Muscle layer of duodenum (tissue), 2 donors: ENCODE results near the gene MPZL2.

ENCODE experiments used
- H3K27ac ChIP-seq: one replicate; pipeline ENCODE4 v1.7.0; 2013; ENCODE audit warnings: mild to moderate bottlenecking, low read length
- H3K27me3 ChIP-seq: one replicate; pipeline ENCODE4 v1.7.0; 2013; ENCODE audit warnings: low read depth, mild to moderate bottlenecking, control low read depth, low read length
- H3K36me3 ChIP-seq, 2 donors: one replicate each; pipeline ENCODE4 v1.7.0; 2013; ENCODE audit warnings: low read length in 2 of 2, control low read depth in 1 of 2, mild to moderate bottlenecking in 1 of 2; ENCODE audit not compliant: insufficient read depth in 2 of 2, control insufficient read depth in 1 of 2
- H3K4me1 ChIP-seq, 2 donors: one replicate each; pipeline ENCODE4 v1.7.0; 2013; ENCODE audit warnings: low read length in 2 of 2, mild to moderate bottlenecking in 2 of 2, control low read depth in 1 of 2, moderate library complexity in 1 of 2; ENCODE audit not compliant: insufficient read depth in 2 of 2, control insufficient read depth in 1 of 2
- H3K4me3 ChIP-seq, 2 donors: one replicate each; pipeline ENCODE4 v1.7.0; 2013; ENCODE audit warnings: low read length in 2 of 2, low read depth in 1 of 2, mild to moderate bottlenecking in 1 of 2
- H3K9me3 ChIP-seq, 2 donors: one replicate each; pipeline ENCODE4 v1.7.0; 2013; ENCODE audit warnings: low read length in 2 of 2, control low read depth in 1 of 2, mild to moderate bottlenecking in 1 of 2; ENCODE audit not compliant: control insufficient read depth in 1 of 2
- donor health status: healthy.

Gene MPZL2

GRCh38 chr11:118227865-118228785 is 36.0 kb downstream of the MPZL2 start:
- Histone ChIP-seq H3K27ac (no peak overlapping the region), H3K36me3 (peaks cover 0 to 3% of the 10 kb centered on the region in 2 donors), H3K4me3 (no peak overlapping the region), H3K9me3 (no peaks in the 10 kb centered on the region), H3K27me3 (no peaks in the 10 kb centered on the region), H3K4me1 (no peaks in the 10 kb centered on the region)

GRCh38 chr11:118226781-118227180 is 37.3 kb downstream of the MPZL2 start:
- H3K36me3 ChIP-seq, result peaks cover 0 to 3% of the 10 kb centered on the region in 2 donors
- no peaks in the 10 kb centered on the region for H3K4me1 ChIP-seq
- H3K9me3 ChIP-seq, result no peaks in the 10 kb centered on the region
- peak overlapping the region; percentile 10 for H3K27ac ChIP-seq
- no peak overlapping the region for H3K4me3 ChIP-seq
- H3K27me3 ChIP-seq, result peaks cover under 1% of the 10 kb centered on the region

- no peak overlapping the region for H3K4me3 ChIP-seq
- no peaks in the 10 kb centered on the region for H3K4me1 ChIP-seq
- H3K27ac ChIP-seq, result no peak overlapping the region
- peaks cover 0 to 3% of the 10 kb centered on the region in 2 donors for H3K36me3 ChIP-seq
- H3K9me3 ChIP-seq, result no peaks in the 10 kb centered on the region
- H3K27me3 ChIP-seq, result peaks cover 5% of the 10 kb centered on the region
These were observed 37.8 kb downstream of the MPZL2 start for GRCh38 chr11:118226296-118226695.

GRCh38 chr11:118224511-118225188 is 39.4 kb downstream of the MPZL2 start, which contains the start of gene JAML:
TSS of gene JAML (minus strand) at chr11:118225011. CDS start at chr11:118214866, 10,145 bp downstream.
- Histone ChIP-seq H3K4me1 (no peaks in the 10 kb centered on the region), H3K4me3 (peak within 1 kb of the TSS; percentile 23 to 37), H3K27ac (peak within 1 kb of the TSS; percentile 17)

GRCh38 chr11:118223992-118224391 is 40.1 kb downstream of the MPZL2 start:
- peaks cover 6% of the 10 kb centered on the region for H3K27me3 ChIP-seq
- no peaks in the 10 kb centered on the region for H3K36me3 ChIP-seq
- no peaks in the 10 kb centered on the region for H3K4me1 ChIP-seq
- peak overlapping the region; percentile 17 for H3K27ac ChIP-seq
- H3K9me3 ChIP-seq, result no peaks in the 10 kb centered on the region
- peak overlapping the region; percentile 1 to 37 for H3K4me3 ChIP-seq

More at GRCh38 chr11:118224511-118225188, 39.4 kb downstream of the MPZL2 start, which contains the start of gene JAML:
- Histone ChIP-seq H3K9me3 (no peaks in the 10 kb centered on the region), H3K36me3 (no peaks in the 10 kb centered on the region), H3K27me3 (peaks cover 6% of the 10 kb centered on the region)

GRCh38 chr11:118223570-118223969 is 40.5 kb downstream of the MPZL2 start:
- Histone ChIP-seq H3K27ac (peak overlapping the region; percentile 17), H3K36me3 (no peaks in the 10 kb centered on the region), H3K4me3 (peak overlapping the region; percentile 1 to 37), H3K9me3 (no peaks in the 10 kb centered on the region), H3K27me3 (peaks cover 6% of the 10 kb centered on the region), H3K4me1 (no peaks in the 10 kb centered on the region)

- Histone ChIP-seq H3K9me3 (no peaks in the 10 kb centered on the region), H3K36me3 (no peaks in the 10 kb centered on the region), H3K4me1 (no peaks in the 10 kb centered on the region), H3K27ac (no peak overlapping the region), H3K27me3 (peaks cover 6% of the 10 kb centered on the region), H3K4me3 (no peak overlapping the region)
These were observed 41.7 kb downstream of the MPZL2 start for GRCh38 chr11:118222437-118222836.

GRCh38 chr11:118221419-118221818 is 42.7 kb downstream of the MPZL2 start:
- Histone ChIP-seq H3K27me3 (peaks cover 6% of the 10 kb centered on the region), H3K9me3 (no peaks in the 10 kb centered on the region), H3K4me1 (no peaks in the 10 kb centered on the region), H3K27ac (no peak overlapping the region), H3K4me3 (no peak overlapping the region), H3K36me3 (no peaks in the 10 kb centered on the region)

GRCh38 chr11:118219732-118220131 is 44.4 kb downstream of the MPZL2 start:
- H3K27ac ChIP-seq, result no peak overlapping the region
- peaks cover 6% of the 10 kb centered on the region for H3K27me3 ChIP-seq
- no peaks in the 10 kb centered on the region for H3K4me1 ChIP-seq

GRCh38 chr11:118219244-118219643 is 44.9 kb downstream of the MPZL2 start:
- Histone ChIP-seq H3K36me3 (no peaks in the 10 kb centered on the region), H3K27me3 (peaks cover 6% of the 10 kb centered on the region), H3K4me1 (no peaks in the 10 kb centered on the region), H3K9me3 (no peaks in the 10 kb centered on the region), H3K27ac (no peak overlapping the region), H3K4me3 (no peak overlapping the region)

More at GRCh38 chr11:118219732-118220131, 44.4 kb downstream of the MPZL2 start:
- peak overlapping the region in 1 of 2 donors; percentile 13 for H3K4me3 ChIP-seq
- no peaks in the 10 kb centered on the region for H3K9me3 ChIP-seq
- no peaks in the 10 kb centered on the region for H3K36me3 ChIP-seq

GRCh38 chr11:118217575-118217974 is 46.5 kb downstream of the MPZL2 start:
- H3K4me3 ChIP-seq, result no peak overlapping the region
- H3K36me3 ChIP-seq, result no peaks in the 10 kb centered on the region
- H3K27me3 ChIP-seq, result peaks cover 6% of the 10 kb centered on the region
- H3K9me3 ChIP-seq, result no peaks in the 10 kb centered on the region
- peak overlapping the region; percentile 27 for H3K27ac ChIP-seq
- H3K4me1 ChIP-seq, result peaks cover 0 to 10% of the 10 kb centered on the region in 2 donors
